Stimulated activated CD8-positive, alpha-beta memory T cell treated with anti-CD3 and anti-CD28 coated beads, Interleukin-12 subunit alpha, Interleukin-12 subunit beta, amount 100 ng/mL, for 24 hours (primary cell): ENCODE results near the gene CXCL8.

Experiments
- DNase-seq: peaks from one replicate; pipeline ENCODE4 v3.0.0-alpha.2; 2020; ENCODE audit errors: extremely low read depth

The CXCL8 gene

GRCh38 chr4:73718375-73719373 lies 21.7 kb upstream of the CXCL8 start:
- DNase-seq: no peak

DNA sequence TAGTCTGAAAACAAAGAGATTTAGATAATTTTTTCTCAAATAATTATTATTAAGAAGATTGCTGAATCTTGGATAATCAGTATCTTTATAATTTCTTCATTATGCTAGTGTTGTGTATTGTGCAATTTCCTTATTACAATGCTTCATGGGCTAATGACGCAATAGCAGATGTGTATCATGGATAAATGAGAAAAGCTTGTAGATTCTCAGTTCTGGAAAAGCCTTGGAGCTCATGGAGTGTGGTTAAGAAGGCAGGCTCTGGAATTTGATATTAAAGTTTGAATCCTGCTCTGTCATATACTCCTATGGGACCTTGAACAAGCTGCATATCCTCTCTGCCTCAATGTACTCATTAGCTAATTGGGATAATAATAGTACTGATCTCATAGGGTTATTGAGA lies 18.9 kb upstream of the CXCL8 start:
- no peak for DNase-seq

GRCh38 chr4:73721909-73722308 lies 18.5 kb upstream of the CXCL8 start:
- DNase-seq: no peak

- DNase-seq: no peak
These were observed 17.3 kb upstream of the CXCL8 start for GRCh38 chr4:73723023-73723422.

DNA sequence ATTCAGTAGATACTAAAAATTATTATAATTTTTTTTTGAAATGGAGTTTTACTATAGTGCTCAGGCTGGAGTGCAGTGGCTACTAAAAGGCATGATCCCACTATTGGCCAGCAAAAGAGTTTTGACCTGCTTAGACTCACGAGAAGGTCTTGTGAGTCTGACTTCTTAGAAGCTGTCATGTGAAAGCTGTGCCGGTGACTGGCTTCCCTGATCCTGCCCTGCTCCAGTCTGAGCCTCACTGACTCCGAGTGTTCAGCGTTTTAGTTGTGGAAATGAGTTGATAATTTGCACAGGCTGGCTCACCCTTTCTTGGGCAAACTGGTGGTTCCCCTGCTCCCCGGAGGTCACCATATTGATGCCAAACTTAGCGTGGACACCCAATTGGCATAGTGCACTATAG lies 16.4 kb upstream of the CXCL8 start:
- DNase-seq: no peak

DNA sequence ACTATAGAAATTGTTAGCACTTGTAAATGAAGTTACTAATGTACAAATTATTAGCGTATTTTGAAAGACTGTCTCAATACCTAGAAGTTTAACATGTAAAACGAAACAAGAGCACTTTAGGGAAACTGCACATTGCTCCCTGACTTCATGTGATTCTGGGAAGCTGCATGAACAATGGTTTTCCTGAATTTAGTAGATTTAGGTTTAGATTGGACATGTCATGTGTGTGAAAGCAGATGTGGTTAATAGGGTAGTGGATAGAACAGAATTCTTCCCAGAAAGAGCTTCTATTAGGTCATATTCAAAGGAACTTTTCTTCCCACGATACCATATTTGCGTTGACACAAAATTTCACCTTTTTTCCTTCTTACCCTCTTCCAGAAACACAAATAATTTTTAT lies 14.9 kb upstream of the CXCL8 start:
- no peak for DNase-seq

GRCh38 chr4:73725985-73726384 lies 14.4 kb upstream of the CXCL8 start:
- DNase-seq: no peak

GRCh38 chr4:73727685-73728084 lies 12.7 kb upstream of the CXCL8 start:
- DNase-seq: no peak

GRCh38 chr4:73728091-73728741 lies 12.2 kb upstream of the CXCL8 start:
- DNase-seq: no peak

DNA sequence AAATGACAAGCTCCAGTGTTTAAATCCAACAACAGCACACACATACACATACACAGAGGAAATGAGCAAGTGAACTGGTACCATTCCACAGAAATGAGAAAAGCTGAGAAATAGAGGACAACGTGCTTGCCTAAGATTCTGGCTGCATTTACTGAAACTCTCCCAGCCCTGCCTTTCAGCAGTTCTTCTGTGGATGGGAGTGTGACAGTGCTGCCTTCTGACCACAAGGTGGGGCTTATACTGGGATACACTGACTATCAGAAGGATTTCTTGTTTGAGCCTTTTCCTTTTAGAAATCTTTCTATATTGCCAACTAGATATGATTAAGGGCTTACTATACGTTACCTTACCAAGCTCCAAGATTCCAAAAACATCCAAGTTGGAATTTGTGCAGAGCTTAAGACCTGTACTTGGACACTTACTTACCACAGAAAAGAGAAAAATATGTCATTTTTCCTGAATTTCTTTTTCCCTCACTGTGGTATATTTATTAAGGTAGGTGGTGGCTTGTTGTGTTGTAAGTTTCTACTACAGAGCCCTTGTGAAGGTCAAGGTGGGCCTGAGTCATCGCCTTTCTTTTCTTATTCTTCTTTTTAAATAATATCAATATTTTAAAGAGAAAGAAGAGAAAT lies 10.7 kb upstream of the CXCL8 start:
- no peak for DNase-seq

DNA sequence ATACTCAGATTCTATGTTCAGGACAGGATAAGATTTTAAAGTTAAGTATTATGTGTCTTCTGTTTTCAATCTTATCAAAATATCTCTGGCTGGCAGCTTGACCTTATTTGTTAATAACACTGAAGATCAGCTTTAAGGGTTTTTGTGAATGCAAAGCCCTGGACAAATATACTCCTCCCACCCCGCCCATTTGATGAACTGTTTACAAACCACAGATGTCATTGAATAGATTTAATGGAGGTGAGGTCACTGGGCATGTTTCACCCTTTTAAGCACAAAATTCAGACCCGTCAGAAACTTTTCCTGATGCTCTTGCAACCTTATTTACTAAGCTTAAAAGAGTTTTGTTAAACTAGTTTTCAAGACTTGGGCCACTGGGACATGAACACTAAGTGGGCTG lies 10.1 kb upstream of the CXCL8 start:
- no peak for DNase-seq

- no peak for DNase-seq
These were observed 9.5 kb upstream of the CXCL8 start for GRCh38 chr4:73730867-73731266.

DNA sequence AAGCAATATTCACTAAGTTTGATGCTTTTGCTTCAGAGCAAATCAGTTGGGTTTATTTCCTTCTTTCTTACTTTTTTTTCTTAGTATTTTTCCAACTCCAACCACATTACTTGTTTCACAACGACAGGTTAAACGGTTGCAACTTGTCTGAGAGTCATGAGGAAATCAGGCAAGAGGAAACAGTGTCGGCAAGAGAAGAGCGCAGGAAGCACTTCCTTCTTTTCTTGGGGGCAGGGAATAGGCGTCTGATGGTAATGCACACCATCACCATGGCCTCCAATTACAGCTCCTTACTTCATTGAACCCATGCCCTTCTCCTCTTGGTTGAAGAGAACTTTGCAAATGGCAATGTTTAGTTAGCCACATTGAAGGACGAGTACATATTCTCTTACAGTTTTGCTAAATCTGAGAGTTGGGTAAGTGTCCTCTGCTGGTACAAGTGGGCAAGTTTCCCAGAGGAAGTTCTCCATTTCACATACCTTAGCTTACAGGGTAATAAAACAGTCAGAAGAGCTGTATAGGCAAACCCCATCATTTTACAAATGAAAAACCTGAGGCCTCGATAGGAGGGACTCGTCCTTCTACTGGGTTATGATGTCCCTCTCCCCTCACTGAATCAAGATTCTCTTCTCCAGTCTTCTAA lies 8.3 kb upstream of the CXCL8 start:
- DNase-seq: no peak

DNA sequence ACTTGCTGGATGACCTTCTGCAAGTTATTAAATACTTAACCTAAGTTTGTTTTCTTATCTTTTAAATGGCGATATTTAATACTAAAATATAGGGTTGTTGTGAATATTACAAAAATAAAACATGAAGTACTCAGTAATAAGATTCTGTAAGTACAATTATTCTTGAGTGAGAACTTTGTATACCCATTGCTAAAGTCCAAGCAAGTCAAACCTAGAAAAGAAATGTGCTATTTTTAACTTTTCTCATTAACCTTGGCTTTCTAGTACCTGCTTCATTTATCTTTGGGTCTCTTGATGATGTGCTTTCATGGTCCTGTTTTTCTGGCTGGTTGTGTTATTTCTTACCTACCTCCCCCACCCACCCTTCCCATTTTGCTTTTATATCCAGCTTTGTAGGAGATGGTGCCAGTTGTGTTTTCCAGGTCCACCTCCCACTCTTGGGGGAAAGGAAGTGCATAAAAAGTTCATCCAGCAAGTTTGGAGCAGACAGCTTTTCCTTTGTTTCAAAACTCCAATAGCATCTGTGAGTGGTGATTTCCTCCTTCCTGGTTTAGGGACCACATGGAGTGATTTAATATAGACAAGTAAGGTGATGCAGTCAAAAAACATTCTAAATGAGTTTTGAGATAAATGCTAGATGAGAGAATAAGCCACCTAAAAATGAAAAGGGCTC lies 7.5 kb upstream of the CXCL8 start:
- no peak for DNase-seq

DNA sequence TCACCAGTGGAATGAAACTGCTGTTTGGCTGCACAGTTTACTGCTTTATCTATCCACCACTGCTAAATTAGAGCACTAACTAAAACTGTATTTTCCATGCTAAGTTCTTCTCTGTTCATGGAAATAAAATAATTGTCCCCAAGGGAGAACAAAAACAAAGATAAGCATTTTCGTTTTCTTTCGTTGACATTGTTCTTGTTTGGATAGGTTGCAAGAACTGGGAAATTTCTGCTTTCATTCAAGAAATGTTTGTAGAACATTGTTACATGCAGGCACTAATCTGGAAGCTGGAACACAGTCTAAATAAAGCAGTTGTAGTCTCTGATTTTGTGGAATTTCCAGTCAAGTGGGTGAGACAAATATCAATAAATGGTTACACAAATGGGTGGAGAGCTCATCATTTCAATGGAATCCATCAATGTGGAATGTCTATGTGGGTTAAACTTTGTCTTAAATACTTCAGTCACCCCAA lies 5.8 kb upstream of the CXCL8 start:
- no peak for DNase-seq

- DNase-seq: no peak
These were observed 5.1 kb upstream of the CXCL8 start for GRCh38 chr4:73735231-73735630.

DNA sequence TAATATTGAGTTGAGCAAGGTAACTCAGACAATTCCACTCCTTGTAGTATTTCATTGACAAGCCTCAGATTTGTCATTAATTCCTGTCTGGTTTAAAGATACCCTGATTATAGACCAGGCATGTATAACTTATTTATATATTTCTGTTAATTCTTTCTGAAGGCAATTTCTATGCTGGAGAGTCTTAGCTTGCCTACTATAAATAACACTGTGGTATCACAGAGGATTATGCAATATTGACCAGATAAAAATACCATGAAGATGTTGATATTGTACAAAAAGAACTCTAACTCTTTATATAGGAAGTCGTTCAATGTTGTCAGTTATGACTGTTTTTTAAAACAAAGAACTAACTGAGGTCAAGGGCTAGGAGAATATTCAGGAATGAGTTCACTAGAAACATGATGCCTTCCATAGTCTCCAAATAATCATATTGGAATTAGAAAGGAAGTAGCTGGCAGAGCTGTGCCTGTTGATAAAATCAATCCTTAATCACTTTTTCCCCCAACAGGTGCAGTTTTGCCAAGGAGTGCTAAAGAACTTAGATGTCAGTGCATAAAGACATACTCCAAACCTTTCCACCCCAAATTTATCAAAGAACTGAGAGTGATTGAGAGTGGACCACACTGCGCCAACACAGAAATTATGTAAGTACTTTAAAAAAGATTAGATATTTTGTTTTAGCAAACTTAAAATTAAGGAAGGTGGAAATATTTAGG lies 821 bp downstream of the CXCL8 start:
- DNase-seq: no peak

- DNase-seq: no peak
These were observed 1.6 kb downstream of the CXCL8 start for GRCh38 chr4:73741750-73742489.

- DNase-seq: no peak
These were observed 2.3 kb downstream of the CXCL8 start for GRCh38 chr4:73742490-73743160.

GRCh38 chr4:73743281-73743680 lies 2.9 kb downstream of the CXCL8 start:
- DNase-seq: no peak
